Endothelial cell of umbilical vein (primary cell): ENCODE measurements around the gene TRAPPC5. TPM values are rescaled to one million over a fixed set of nuclear protein-coding genes. Genes with fewer than 3 reads are reported as not detected.

Experiments used
- BruUV-seq: library from RNA; stranded (reverse); fragments of 400-500 nt; replicated peaks from 2 replicates; lab custom pipeline; 2021; lab: Mats Ljungman, UMichigan
- CTCF ChIA-PET: fragments of 300-600, 350-600 bp; sonication (Branson Sonifier 250); formaldehyde crosslinking; loops from one replicate; lab custom pipeline; 2021; ENCODE audit warnings: antibody characterized with exemption, inconsistent platforms; lab: Charles Lee
- POLR2A ChIA-PET: fragments of 300-600, 350-600 bp; sonication (Branson Sonifier 250); formaldehyde crosslinking; loops from one replicate; lab custom pipeline; 2021; ENCODE audit warnings: antibody characterized with exemption, inconsistent platforms; lab: Charles Lee
- DNase-seq: peaks from one replicate; pipeline ENCODE4 v3.0.0-alpha.2; 2011; ENCODE audit warnings: low read depth, low spot score
- FAIRE-seq: peaks from 2 replicates; lab custom pipeline; 2011; peaks lifted over from hg19 to GRCh38; lab: Jason Lieb, UNC
- H2AFZ ChIP-seq: 2 replicates; pipeline ENCODE4 v1.6.0; 2012; ENCODE audit warnings: low read depth, low read length, control low read depth, inconsistent platforms
- H3K27ac ChIP-seq: 2 replicates; pipeline ENCODE4 v1.5.1; 2011; ENCODE audit warnings: low read depth, mild to moderate bottlenecking, control low read depth, low read length, moderate library complexity; ENCODE audit not compliant: insufficient read depth
- H3K27me3 ChIP-seq, 2 experiments: 2 replicates each; pipeline versions ENCODE4 v1.6.0 to v1.6.1; 2011; ENCODE audit warnings: low read length in 2 of 2, mixed read lengths in 1 of 2; ENCODE audit not compliant: control insufficient read depth in 2 of 2, insufficient read depth in 2 of 2
- H3K36me3 ChIP-seq, 2 experiments: 2 replicates in 1 of 2; 3 replicates in 1 of 2; pipeline ENCODE4 v1.5.1; 2011; ENCODE audit warnings: low read length in 2 of 2, mild to moderate bottlenecking in 1 of 2, moderate library complexity in 1 of 2; ENCODE audit not compliant: control insufficient read depth in 2 of 2, insufficient read depth in 2 of 2; ENCODE audit errors: extremely low read depth in 1 of 2
- H3K4me1 ChIP-seq: 3 replicates; pipeline ENCODE4 v1.5.1; 2011; ENCODE audit warnings: mild to moderate bottlenecking, low read length; ENCODE audit not compliant: control insufficient read depth, insufficient read depth; ENCODE audit errors: extremely low read depth
- H3K4me2 ChIP-seq: 2 replicates; pipeline ENCODE4 v1.6.1; 2011; ENCODE audit warnings: low read length, control low read depth, mixed read lengths; ENCODE audit not compliant: insufficient read depth
- H3K4me3 ChIP-seq, 3 experiments: fragments of 200-600 bp in 1 of 3; sonication (generic), shearing (Covaris generic) in 1 of 3; replicated peaks in 1 of 3; 2 replicates each; pipeline ENCODE4 v1.5.1; 2011 to 2016; ENCODE audit warnings: control low read depth in 3 of 3, low read length in 3 of 3, mild to moderate bottlenecking in 2 of 3, inconsistent platforms in 1 of 3, low read depth in 1 of 3, moderate library complexity in 1 of 3; ENCODE audit not compliant: insufficient read depth in 1 of 3
- H3K79me2 ChIP-seq: 2 replicates; pipeline ENCODE4 v1.6.0; 2012; ENCODE audit warnings: low read length, inconsistent platforms; ENCODE audit not compliant: control insufficient read depth, insufficient read depth
- H3K9ac ChIP-seq: replicated peaks from 2 replicates; pipeline ENCODE3; 2011; ENCODE audit warnings: low read length, control low read depth; ENCODE audit not compliant: insufficient read depth; ENCODE audit errors: extremely low read depth
- H3K9me1 ChIP-seq: replicated peaks from 3 replicates; pipeline ENCODE4 v1.6.0; 2011; ENCODE audit warnings: mild to moderate bottlenecking, low read length; ENCODE audit not compliant: control insufficient read depth, insufficient read depth; ENCODE audit errors: extremely low read depth
- H3K9me3 ChIP-seq: replicated peaks from 2 replicates; pipeline ENCODE4 v1.5.1; 2012; ENCODE audit warnings: low read length, inconsistent platforms; ENCODE audit not compliant: control insufficient read depth, insufficient read depth
- H4K20me1 ChIP-seq: replicated peaks from 2 replicates; pipeline ENCODE3; 2011; ENCODE audit warnings: mild to moderate bottlenecking, low read length; ENCODE audit not compliant: control insufficient read depth, insufficient read depth; ENCODE audit errors: extremely low read depth
- CTCF ChIP-seq, 2 donors: IDR thresholded peaks; 1 replicate in 1 of 2; 2 replicates in 1 of 2; pipeline ENCODE4 v1.5.1; 2011; ENCODE audit warnings: low read length in 2 of 2, mild to moderate bottlenecking in 2 of 2, moderate library complexity in 2 of 2, control low read depth in 1 of 2, inconsistent platforms in 1 of 2, low read depth in 1 of 2; ENCODE audit not compliant: insufficient read depth in 1 of 2; ENCODE audit errors: extremely low read depth in 1 of 2
- JUN ChIP-seq: IDR thresholded peaks from 2 replicates; pipeline ENCODE4 v1.6.1; 2011; ENCODE audit warnings: borderline replicate concordance, low read depth; ENCODE audit not compliant: insufficient read length, insufficient read depth
- MYC ChIP-seq: IDR thresholded peaks from one replicate; pipeline ENCODE4 v1.6.1; 2011; ENCODE audit warnings: mild to moderate bottlenecking, low read depth, low read length
- POLR2A ChIP-seq: IDR thresholded peaks from 2 replicates; pipeline ENCODE4 v1.6.1; 2012; ENCODE audit warnings: low read depth, mild to moderate bottlenecking, control low read depth, low read length
- dilution Hi-C: fragments of 300-500 bp; cut with MboI; formaldehyde crosslinking; loops from one replicate; pipeline ENCODE4 v1.15.0; 2019; ENCODE audit warnings: low sequenced_read_pairs; ENCODE audit not compliant: extremely low pct_ligation_motif_present
- intact Hi-C: fragments of 100-400 bp; cut with micrococcal nuclease; formaldehyde crosslinking; loops from one replicate; pipeline ENCODE4 v1.10.0; 2022
- polyA plus RNA-seq, 4 experiments: library from polyadenylated mRNA; depleted of rRNA in 3 of 4; stranded (reverse) in 3 of 4; unstranded in 1 of 4; fragments of >200 nt; gene quantifications; 2 replicates each; pipeline versions ENCODE4 v1.2.1 to v1.2.3, GENCODE V29; 2011 to 2012; ENCODE audit warnings: missing spikeins in 1 of 4
- total RNA-seq: library from RNA; stranded (reverse); gene quantifications from 2 replicates; pipeline ENCODE4 v1.2.3, GENCODE V29; 2021

The TRAPPC5 gene
- total and polyA plus RNA-seq, 2 donors (not counting 3 experiments of a cell fraction or from before 2014, with no cell fraction given), result 114 to 172 TPM

- no peaks in the 10 kb centered on the region for H3K9me1 ChIP-seq
- no peak overlapping the region for H3K9ac ChIP-seq
- peak overlapping the region; percentile 99 for H2AFZ ChIP-seq
- peaks cover 0 to 2% of the 10 kb centered on the region in 2 experiments for H3K27me3 ChIP-seq
- H3K79me2 ChIP-seq, result no peaks in the 10 kb centered on the region
- peak overlapping the region; percentile 90 for H3K4me2 ChIP-seq
- DNase-seq, result peak; percentile 79
- ChIA-PET CTCF (interaction anchor here (0.7 to 5.1 kb wide), 10 partner anchors 9 to 298 kb away, joined by 3 to 49 read pairs (median 7); partner anchors contain the start of gene TRAPPC5), POLR2A (no interaction called here)
- peak overlapping the region in 1 of 3 experiments; percentile 62 for H3K4me3 ChIP-seq
- intact Hi-C loops, result loop anchor here (1.0 kb wide), 2 partner anchors 28 to 147 kb away; partner anchors contain the start of gene TRAPPC5
- peak; percentile 85 for FAIRE-seq
- no peak overlapping the region for H3K27ac ChIP-seq
- BruUV-seq, result no TSS peak
- H3K4me1 ChIP-seq, result peaks cover 14% of the 10 kb centered on the region
- dilution Hi-C loops, result no loop called here
- no peaks in the 10 kb centered on the region for H3K36me3 ChIP-seq
- no peaks in the 10 kb centered on the region for H3K9me3 ChIP-seq
- TF ChIP-seq POLR2A (no peak), CTCF (IDR thresholded peaks at IDR 0.05; ENCODE audit: extremely low read depth in 1 of 2, insufficient read depth in 1 of 2, low read depth in 1 of 2, low read length in 2 of 2) (peak; percentile 90 to 99), MYC (no peak)
- no peaks in the 10 kb centered on the region for H4K20me1 ChIP-seq
Observed at GRCh38 chr19:7652061-7652641, 28.5 kb upstream of the TRAPPC5 start.

- Histone ChIP-seq H4K20me1 (no peaks in the 10 kb centered on the region), H3K79me2 (no peaks in the 10 kb centered on the region), H3K4me1 (peaks cover 14% of the 10 kb centered on the region), H3K9me3 (no peaks in the 10 kb centered on the region), H3K9ac (no peak overlapping the region), H2AFZ (no peak overlapping the region), H3K36me3 (no peaks in the 10 kb centered on the region), H3K4me3 (no peak overlapping the region), H3K9me1 (no peaks in the 10 kb centered on the region), H3K4me2 (no peak overlapping the region), H3K27ac (no peak overlapping the region), H3K27me3 (peaks cover 0 to 2% of the 10 kb centered on the region in 2 experiments)
- no peak for TF ChIP-seq JUN
- BruUV-seq, result no TSS peak
- intact Hi-C loops (no loop called here), dilution Hi-C loops (no loop called here)
- ChIA-PET POLR2A (no interaction called here), CTCF (interaction anchor here (0.6 to 3.8 kb wide), 3 partner anchors 26 to 145 kb away, joined by 3 to 23 read pairs (median 6); partner anchors contain the start of gene TRAPPC5)
- DNase-seq (no peak), FAIRE-seq (no peak)
Observed at GRCh38 chr19:7654401-7654800, 26.2 kb upstream of the TRAPPC5 start.
